CD4-positive, CD25-positive, alpha-beta regulatory T cell (primary cell): ENCODE data around the gene FXYD2. TPM values are rescaled to one million over a fixed set of nuclear protein-coding genes. Genes with fewer than 3 reads are reported as not detected.
A peak's percentile ranks its signal among the peaks of the same experiment; 100 is the strongest.

Source experiments
- ATAC-seq, 2 donors: fragments of 150-1000 bp; cut with Tn5 transposase; one replicate each; pipeline ENCODE4 v1.10.0; 2021; ENCODE audit warnings: low read depth in 2 of 2, moderate number of reproducible peaks in 2 of 2, moderate library complexity in 1 of 2
- DNase-seq, 3 donors: peaks; one replicate each; pipeline versions ENCODE4 v3.0.0 to v3.0.0-alpha.2; 2012 to 2022; ENCODE audit warnings: mixed read lengths in 1 of 3
- H3K27ac ChIP-seq: one replicate; pipeline ENCODE4 v1.7.0; 2013; ENCODE audit warnings: mild to moderate bottlenecking, low read length; ENCODE audit not compliant: insufficient read depth, poor library complexity, severe bottlenecking
- H3K27me3 ChIP-seq: one replicate; pipeline ENCODE4 v1.7.0; 2013; ENCODE audit warnings: low read length; ENCODE audit not compliant: control insufficient read depth, insufficient read depth
- H3K36me3 ChIP-seq: one replicate; pipeline ENCODE4 v1.7.0; 2013; ENCODE audit warnings: mild to moderate bottlenecking, low read length, moderate library complexity; ENCODE audit not compliant: control insufficient read depth, insufficient read depth
- H3K4me1 ChIP-seq: 2 replicates; pipeline ENCODE4 v1.7.0; 2013; ENCODE audit warnings: mild to moderate bottlenecking, low read length; ENCODE audit not compliant: insufficient read depth, control insufficient read depth, poor library complexity, severe bottlenecking
- H3K4me3 ChIP-seq: one replicate; pipeline ENCODE4 v1.7.0; 2013; ENCODE audit warnings: low read depth, mild to moderate bottlenecking, low read length, moderate library complexity
- H3K9me3 ChIP-seq, 2 experiments: 1 replicate in 1 of 2; 2 replicates in 1 of 2; pipeline ENCODE4 v1.7.0; 2013; ENCODE audit warnings: low read length in 2 of 2, mild to moderate bottlenecking in 1 of 2, moderate library complexity in 1 of 2; ENCODE audit not compliant: control insufficient read depth in 2 of 2
- H3K27ac Mint-ChIP-seq, 3 donors: one replicate each; pipeline ENCODE4 v1.8.0; 2020 to 2022; ENCODE audit warnings: mild to moderate bottlenecking in 3 of 3, mixed read lengths in 3 of 3, moderate library complexity in 2 of 3
- H3K27me3 Mint-ChIP-seq: one replicate; pipeline ENCODE4 v1.8.0; 2022; ENCODE audit warnings: mild to moderate bottlenecking, mixed read lengths
- H3K36me3 Mint-ChIP-seq: one replicate; pipeline ENCODE4 v1.8.0; 2020; ENCODE audit warnings: mixed read lengths
- H3K4me1 Mint-ChIP-seq, 4 donors: one replicate each; pipeline ENCODE4 v1.8.0; 2020 to 2022; ENCODE audit warnings: mixed read lengths in 4 of 4, mild to moderate bottlenecking in 1 of 4
- H3K4me3 Mint-ChIP-seq, 4 donors: one replicate each; pipeline ENCODE4 v1.8.0; 2020 to 2022; ENCODE audit warnings: mild to moderate bottlenecking in 4 of 4, mixed read lengths in 4 of 4, moderate library complexity in 3 of 4
- H3K9me3 Mint-ChIP-seq, 7 donors: one replicate each; pipeline ENCODE4 v1.8.0; 2020 to 2022; ENCODE audit warnings: mixed read lengths in 7 of 7, mild to moderate bottlenecking in 3 of 7, moderate library complexity in 2 of 7
- polyA plus RNA-seq, 4 donors: library from polyadenylated mRNA; unstranded; fragments of 300-500 nt; fragmentation: Illumina TruSeq; gene quantifications; one replicate each; pipeline ENCODE4 v1.2.3, GENCODE V29; 2021
- total RNA-seq: library from RNA; stranded (reverse); gene quantifications from one replicate; pipeline ENCODE4 v1.2.3, GENCODE V29; 2022

Gene FXYD2
- total and polyA plus RNA-seq, 5 donors from 2014 or later: 4.0 to 88.9 (median 71.8) TPM

DNA sequence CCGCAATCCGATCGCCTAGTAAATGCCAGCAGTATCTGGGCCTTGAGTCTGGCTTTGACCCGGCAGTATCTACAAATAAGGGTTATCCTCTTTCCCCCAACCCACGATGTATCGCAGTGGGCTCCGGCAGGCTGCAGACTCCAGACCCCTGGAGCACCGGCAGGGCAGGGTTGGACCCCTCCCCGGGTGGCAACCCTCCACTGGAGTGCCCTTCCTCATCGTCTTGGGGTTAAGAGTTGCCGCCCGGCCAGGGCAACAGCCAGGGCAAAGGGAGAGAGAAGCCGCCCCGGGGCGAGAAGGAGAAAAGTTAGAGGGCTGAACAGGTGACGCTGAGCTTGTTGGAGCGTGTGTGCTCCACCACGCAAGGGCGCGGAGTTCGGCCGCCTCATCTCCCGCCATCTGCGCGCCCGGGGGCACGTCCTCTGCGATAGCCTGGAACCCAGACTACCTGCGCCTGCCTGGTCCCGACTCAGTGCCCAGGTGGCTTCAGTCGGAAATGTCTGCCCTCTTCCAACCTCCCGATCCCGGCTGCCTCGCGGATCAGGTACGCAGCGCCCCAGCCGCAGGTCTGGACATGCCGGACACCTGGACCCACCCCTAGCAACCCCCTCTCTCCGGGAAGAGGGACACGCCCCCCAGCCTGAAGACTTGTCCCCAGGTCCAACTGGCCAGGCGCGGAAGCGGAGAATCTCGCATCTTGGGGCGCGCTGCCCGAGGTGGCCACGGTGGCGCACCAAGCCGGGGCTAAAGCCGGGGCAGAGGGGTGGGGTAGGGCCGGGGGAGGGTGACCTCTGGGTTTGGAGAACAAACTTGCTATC, 28.7 kb downstream of the FXYD2 start:
- DNase-seq (no peak), ATAC-seq (no peak)
- no peaks in the 10 kb centered on the region for H3K36me3 ChIP-seq
- H3K4me3 ChIP-seq: no peak overlapping the region
- no peak overlapping the region for H3K27ac Mint-ChIP-seq
- H3K4me1 Mint-ChIP-seq: peaks cover 0 to 19% (median 4%) of the 10 kb centered on the region in 4 donors
- H3K27me3 Mint-ChIP-seq: peaks cover 75% of the 10 kb centered on the region
- peaks cover 21% of the 10 kb centered on the region for H3K27me3 ChIP-seq
- H3K36me3 Mint-ChIP-seq: no peaks in the 10 kb centered on the region
- H3K4me3 Mint-ChIP-seq: peak overlapping the region in 3 of 4 donors; percentile 38 to 72 (median 45)
- no peaks in the 10 kb centered on the region for H3K9me3 ChIP-seq
- H3K27ac ChIP-seq: no peak overlapping the region
- peaks cover 22% of the 10 kb centered on the region for H3K4me1 ChIP-seq
- peaks cover 0 to 4% (median 0%) of the 10 kb centered on the region in 7 donors for H3K9me3 Mint-ChIP-seq

GRCh38 chr11:117794772-117795629, 29.5 kb downstream of the FXYD2 start:
- Mint-ChIP-seq H3K4me1 (peaks cover 0 to 19% (median 4%) of the 10 kb centered on the region in 4 donors), H3K27me3 (peaks cover 67% of the 10 kb centered on the region), H3K27ac (no peak overlapping the region), H3K9me3 (peaks cover 0 to 4% (median 0%) of the 10 kb centered on the region in 7 donors), H3K4me3 (peak overlapping the region in 2 of 4 donors; percentile 45 to 72), H3K36me3 (no peaks in the 10 kb centered on the region)
- Histone ChIP-seq H3K4me3 (no peak overlapping the region), H3K9me3 (no peaks in the 10 kb centered on the region), H3K27ac (no peak overlapping the region), H3K27me3 (peaks cover 24% of the 10 kb centered on the region), H3K4me1 (peaks cover 22% of the 10 kb centered on the region), H3K36me3 (no peaks in the 10 kb centered on the region)
- no peak for DNase-seq
- no peak for ATAC-seq

DNA sequence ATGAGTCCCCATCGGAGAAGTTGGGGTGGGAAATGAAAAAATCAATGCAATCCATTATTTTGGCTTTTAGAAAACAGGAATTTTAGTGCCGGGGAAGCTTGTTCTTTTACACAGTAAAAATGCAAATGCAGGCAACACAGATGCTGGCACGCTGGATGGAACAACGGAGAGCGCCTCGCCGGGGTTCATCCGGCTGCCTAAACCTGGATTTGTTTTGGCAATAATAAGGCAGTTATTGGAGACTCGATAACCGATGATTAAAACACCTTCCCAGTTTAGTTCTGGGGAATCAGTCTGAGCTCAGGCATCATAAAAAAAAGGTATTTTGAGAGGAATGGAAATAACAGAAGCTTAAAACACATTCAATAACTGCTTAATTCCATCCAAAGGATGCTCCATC, 30.4 kb downstream of the FXYD2 start:
- H3K4me3 Mint-ChIP-seq: no peak overlapping the region
- no peak overlapping the region for H3K4me3 ChIP-seq
- H3K4me1 Mint-ChIP-seq: peaks cover 0 to 19% (median 4%) of the 10 kb centered on the region in 4 donors
- no peaks in the 10 kb centered on the region for H3K36me3 ChIP-seq
- peaks cover 22% of the 10 kb centered on the region for H3K27me3 ChIP-seq
- H3K9me3 ChIP-seq: no peaks in the 10 kb centered on the region
- peaks cover 0 to 4% (median 0%) of the 10 kb centered on the region in 7 donors for H3K9me3 Mint-ChIP-seq
- H3K27me3 Mint-ChIP-seq: peaks cover 58% of the 10 kb centered on the region
- peaks cover 22% of the 10 kb centered on the region for H3K4me1 ChIP-seq
- H3K36me3 Mint-ChIP-seq: no peaks in the 10 kb centered on the region
- no peak for DNase-seq
- no peak for ATAC-seq
- no peak overlapping the region for H3K27ac Mint-ChIP-seq
- no peak overlapping the region for H3K27ac ChIP-seq

DNA sequence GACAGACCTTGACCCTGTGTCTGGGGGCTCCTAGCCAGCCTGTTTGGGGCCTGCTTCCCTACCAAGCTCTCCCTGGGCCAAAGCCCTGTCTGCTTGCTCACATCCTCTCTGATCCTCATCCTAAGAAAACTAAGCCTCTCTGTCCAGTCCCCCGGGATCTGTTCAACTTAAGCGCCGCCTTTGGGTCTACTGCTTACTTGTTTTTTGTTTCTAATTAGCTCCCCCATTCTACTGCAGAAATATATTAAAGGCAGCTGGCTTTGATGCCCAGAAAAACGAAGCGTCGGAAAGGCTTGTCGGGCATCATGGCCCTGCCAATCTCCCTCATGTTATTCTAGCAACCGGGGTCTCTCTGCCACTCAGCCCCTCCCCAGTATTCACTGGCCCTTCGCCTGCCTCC, 31.0 kb downstream of the FXYD2 start:
- H3K4me3 Mint-ChIP-seq: no peak overlapping the region
- H3K9me3 ChIP-seq: no peaks in the 10 kb centered on the region
- H3K4me3 ChIP-seq: no peak overlapping the region
- H3K4me1 Mint-ChIP-seq: peaks cover 0 to 19% (median 4%) of the 10 kb centered on the region in 4 donors
- no peaks in the 10 kb centered on the region for H3K36me3 ChIP-seq
- peaks cover 22% of the 10 kb centered on the region for H3K4me1 ChIP-seq
- DNase-seq: no peak
- peaks cover 57% of the 10 kb centered on the region for H3K27me3 Mint-ChIP-seq
- no peak overlapping the region for H3K27ac ChIP-seq
- peaks cover 2% of the 10 kb centered on the region for H3K36me3 Mint-ChIP-seq
- no peak for ATAC-seq
- peaks cover 0 to 4% (median 0%) of the 10 kb centered on the region in 7 donors for H3K9me3 Mint-ChIP-seq
- H3K27me3 ChIP-seq: peaks cover 22% of the 10 kb centered on the region
- H3K27ac Mint-ChIP-seq: no peak overlapping the region

GRCh38 chr11:117792992-117793391, 31.6 kb downstream of the FXYD2 start:
- Mint-ChIP-seq H3K4me1 (peaks cover 0 to 19% (median 4%) of the 10 kb centered on the region in 4 donors), H3K27me3 (peaks cover 58% of the 10 kb centered on the region), H3K9me3 (peaks cover 0 to 3% (median 0%) of the 10 kb centered on the region in 7 donors), H3K27ac (no peak overlapping the region), H3K36me3 (peaks cover 2% of the 10 kb centered on the region), H3K4me3 (no peak overlapping the region)
- no peak for DNase-seq
- H3K36me3 ChIP-seq: no peaks in the 10 kb centered on the region
- H3K4me3 ChIP-seq: no peak overlapping the region
- H3K27ac ChIP-seq: no peak overlapping the region
- no peaks in the 10 kb centered on the region for H3K9me3 ChIP-seq
- ATAC-seq: no peak
- peaks cover 22% of the 10 kb centered on the region for H3K4me1 ChIP-seq
- peaks cover 21% of the 10 kb centered on the region for H3K27me3 ChIP-seq

DNA sequence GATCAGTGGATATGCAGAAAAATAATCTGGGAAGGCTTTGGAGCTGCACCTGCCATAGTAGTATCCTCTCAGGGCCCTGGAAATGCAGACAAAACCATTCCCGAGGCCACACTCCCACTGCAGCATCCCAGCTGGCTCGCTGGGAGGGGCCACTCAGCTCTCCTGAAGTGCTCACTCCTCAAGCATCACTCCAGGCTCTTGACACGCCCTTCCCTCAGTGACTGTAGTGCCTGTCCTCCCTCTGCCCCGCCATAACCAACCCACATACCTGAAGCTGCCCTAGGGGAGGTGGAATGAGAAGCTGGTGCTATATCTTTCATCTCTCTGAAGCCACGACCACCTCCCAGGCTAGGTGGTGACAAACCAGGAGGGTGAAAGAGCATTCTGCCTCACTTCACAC, 32.3 kb downstream of the FXYD2 start:
- H3K9me3 ChIP-seq: no peaks in the 10 kb centered on the region
- H3K4me3 ChIP-seq: no peak overlapping the region
- no peak for DNase-seq
- H3K4me1 Mint-ChIP-seq: peaks cover 0 to 15% (median 0%) of the 10 kb centered on the region in 4 donors
- peaks cover 21% of the 10 kb centered on the region for H3K4me1 ChIP-seq
- no peak for ATAC-seq
- no peak overlapping the region for H3K4me3 Mint-ChIP-seq
- H3K36me3 ChIP-seq: no peaks in the 10 kb centered on the region
- H3K27ac ChIP-seq: no peak overlapping the region
- peaks cover 51% of the 10 kb centered on the region for H3K27me3 Mint-ChIP-seq
- peaks cover 16% of the 10 kb centered on the region for H3K27me3 ChIP-seq
- H3K27ac Mint-ChIP-seq: no peak overlapping the region
- peaks cover 0 to 2% (median 0%) of the 10 kb centered on the region in 7 donors for H3K9me3 Mint-ChIP-seq
- peaks cover 2% of the 10 kb centered on the region for H3K36me3 Mint-ChIP-seq

DNA sequence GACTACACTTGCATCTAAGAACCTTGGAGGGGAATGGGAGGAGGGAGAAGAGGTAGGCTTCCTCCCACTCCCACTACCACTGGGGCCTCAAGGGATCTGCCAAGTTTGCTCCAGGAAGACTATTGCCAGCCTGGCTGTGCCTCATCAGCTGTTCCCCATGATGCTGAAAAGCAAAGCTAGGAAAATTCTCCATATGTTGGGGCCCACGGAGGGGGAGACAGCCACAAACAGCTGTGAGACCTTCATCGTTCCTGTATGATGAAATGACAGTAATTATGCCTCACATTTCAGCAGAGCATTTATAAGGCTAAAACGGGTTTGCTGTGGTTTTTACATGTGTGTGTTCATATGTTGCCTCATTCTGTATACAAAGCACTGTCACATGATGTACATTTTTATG, 34.3 kb downstream of the FXYD2 start:
- peaks cover 3% of the 10 kb centered on the region for H3K4me1 ChIP-seq
- no peaks in the 10 kb centered on the region for H3K9me3 ChIP-seq
- H3K36me3 ChIP-seq: no peaks in the 10 kb centered on the region
- no peak overlapping the region for H3K27ac Mint-ChIP-seq
- no peak overlapping the region for H3K4me3 ChIP-seq
- H3K27me3 Mint-ChIP-seq: peaks cover 46% of the 10 kb centered on the region
- peaks cover 16% of the 10 kb centered on the region for H3K27me3 ChIP-seq
- ATAC-seq (no peak), DNase-seq (no peak)
- peaks cover 0 to 4% (median 0%) of the 10 kb centered on the region in 4 donors for H3K4me1 Mint-ChIP-seq
- peaks cover 0 to 2% (median 0%) of the 10 kb centered on the region in 7 donors for H3K9me3 Mint-ChIP-seq
- peaks cover 2% of the 10 kb centered on the region for H3K36me3 Mint-ChIP-seq
- H3K27ac ChIP-seq: no peak overlapping the region
- no peak overlapping the region for H3K4me3 Mint-ChIP-seq
